ENCODE measurements around the gene ITGB3. TPM values are rescaled to one million over a fixed set of nuclear protein-coding genes. Genes with fewer than 3 reads are reported as not detected.
A peak's percentile ranks its signal among the peaks of the same experiment; 100 is the strongest.

Gene ITGB3
- total RNA-seq, 1 donor, result 79.9 TPM

- no peak for TF ChIP-seq CTCF (IDR thresholded peaks at IDR 0.05; ENCODE audit: insufficient read depth, low read depth, low read length)
- peak; percentile 31 for DNase-seq (ENCODE audit: low read depth)
- no peak overlapping the region for H3K4me3 ChIP-seq (ENCODE audit: low read depth, low read length)
Observed at GRCh38 chr17:47316311-47316710, 62.7 kb downstream of the ITGB3 start.

- TF ChIP-seq CTCF (IDR thresholded peaks at IDR 0.05; ENCODE audit: insufficient read depth, low read depth, low read length), result no peak
- no peak overlapping the region for H3K4me3 ChIP-seq (ENCODE audit: low read depth, low read length)
- DNase-seq (ENCODE audit: low read depth), result no peak
Observed at GRCh38 chr17:47317119-47317518, 63.5 kb downstream of the ITGB3 start.

GRCh38 chr17:47318197-47318918, 64.7 kb downstream of the ITGB3 start:
- no peak overlapping the region for H3K4me3 ChIP-seq (ENCODE audit: low read depth, low read length)
- DNase-seq (ENCODE audit: low read depth), result no peak
- TF ChIP-seq CTCF (IDR thresholded peaks at IDR 0.05; ENCODE audit: insufficient read depth, low read depth, low read length), result no peak

- no peak for TF ChIP-seq CTCF (IDR thresholded peaks at IDR 0.05; ENCODE audit: insufficient read depth, low read depth, low read length)
- DNase-seq (ENCODE audit: low read depth), result no peak
- H3K4me3 ChIP-seq (ENCODE audit: low read depth, low read length), result no peak overlapping the region
Observed at GRCh38 chr17:47320879-47321502, 67.4 kb downstream of the ITGB3 start.

- peak within 1 kb of the TSS; percentile 76 for H3K4me3 ChIP-seq (ENCODE audit: low read depth, low read length)
- peak; percentile 86 for DNase-seq (ENCODE audit: low read depth)
- TF ChIP-seq CTCF (IDR thresholded peaks at IDR 0.05; ENCODE audit: insufficient read depth, low read depth, low read length), result no peak
Observed at GRCh38 chr17:47323382-47324223, 70.0 kb downstream of the ITGB3 start, which contains the start of gene EFCAB13. Gene EFCAB13 (plus strand): TSS chr17:47323955. CDS start chr17:47328354, 4,399 bp downstream.

- peak overlapping the region; percentile 76 for H3K4me3 ChIP-seq (ENCODE audit: low read depth, low read length)
- DNase-seq (ENCODE audit: low read depth), result peak; percentile 52
- no peak for TF ChIP-seq CTCF (IDR thresholded peaks at IDR 0.05; ENCODE audit: insufficient read depth, low read depth, low read length)
Observed at GRCh38 chr17:47324224-47325020, 70.8 kb downstream of the ITGB3 start.

Measured in fibroblast of villous mesenchyme (primary cell).